ENCODE data around the gene TMEM192.
"Not testable (repeated sequence)": the region's sequence is repeated elsewhere in the genome, so short reads cannot be mapped to it uniquely, and the experiment has no call there.

The TMEM192 gene

GRCh38 chr4:165092187-165092586 is 20.5 kb downstream of the TMEM192 start:
- DNase-seq (ENCODE audit: low read depth in 2 of 2) = not testable (repeated sequence)

- no peak for DNase-seq (ENCODE audit: low read depth in 2 of 2)
These were observed 24.3 kb downstream of the TMEM192 start for GRCh38 chr4:165088366-165088765.

GRCh38 chr4:165085946-165086345 is 26.7 kb downstream of the TMEM192 start:
- DNase-seq (ENCODE audit: low read depth in 2 of 2) = no peak

DNA sequence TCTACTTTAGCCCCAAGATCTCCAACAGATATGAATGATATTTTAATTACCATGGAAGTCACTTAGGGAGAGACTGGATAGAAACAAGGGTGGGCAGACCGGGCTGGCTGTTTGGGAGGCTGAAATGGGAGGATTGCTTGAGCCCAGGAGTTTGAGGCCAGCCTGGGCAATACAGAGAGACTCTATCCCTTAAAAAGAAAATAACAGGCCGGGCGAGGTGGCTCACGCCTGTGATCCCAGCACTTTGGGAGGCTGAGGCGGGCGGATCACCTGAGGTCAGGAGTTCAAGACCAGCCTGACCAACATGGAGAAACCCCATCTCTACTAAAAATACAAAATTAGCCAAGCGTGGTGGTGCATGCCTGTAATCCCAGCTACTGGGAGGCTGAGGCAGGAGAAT is 27.9 kb downstream of the TMEM192 start:
- not testable (repeated sequence) for DNase-seq (ENCODE audit: low read depth in 2 of 2)

GRCh38 chr4:165079476-165079875 is 33.2 kb downstream of the TMEM192 start:
- no peak for DNase-seq (ENCODE audit: low read depth in 2 of 2)

- DNase-seq (ENCODE audit: low read depth in 2 of 2) = no peak
These were observed 35.6 kb downstream of the TMEM192 start for GRCh38 chr4:165077034-165077578.

GRCh38 chr4:165073346-165073745 is 39.3 kb downstream of the TMEM192 start:
- not testable (repeated sequence) for DNase-seq (ENCODE audit: low read depth in 2 of 2)

DNA sequence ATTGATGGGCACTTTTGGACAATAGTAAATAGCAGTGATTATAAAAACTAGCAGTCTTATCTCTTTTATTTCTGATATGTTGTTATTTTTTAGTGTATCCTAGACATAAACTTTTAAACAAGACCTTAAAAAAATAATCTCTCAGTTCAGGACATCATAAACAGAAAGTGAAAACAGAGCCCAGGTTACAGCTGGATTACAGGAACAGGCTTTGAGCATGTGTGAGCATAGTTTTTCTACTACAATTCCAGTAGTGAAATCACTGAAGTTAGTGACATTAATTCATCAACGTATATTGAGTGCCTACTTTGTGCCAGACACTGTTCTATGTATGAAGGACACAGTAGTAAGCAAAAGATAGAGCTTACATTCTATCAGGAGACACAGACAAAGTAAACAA is 42.1 kb downstream of the TMEM192 start:
- DNase-seq (ENCODE audit: low read depth in 2 of 2) = no peak

- no peak for DNase-seq (ENCODE audit: low read depth in 2 of 2)
These were observed 51.7 kb downstream of the TMEM192 start for GRCh38 chr4:165060938-165061337.

DNA sequence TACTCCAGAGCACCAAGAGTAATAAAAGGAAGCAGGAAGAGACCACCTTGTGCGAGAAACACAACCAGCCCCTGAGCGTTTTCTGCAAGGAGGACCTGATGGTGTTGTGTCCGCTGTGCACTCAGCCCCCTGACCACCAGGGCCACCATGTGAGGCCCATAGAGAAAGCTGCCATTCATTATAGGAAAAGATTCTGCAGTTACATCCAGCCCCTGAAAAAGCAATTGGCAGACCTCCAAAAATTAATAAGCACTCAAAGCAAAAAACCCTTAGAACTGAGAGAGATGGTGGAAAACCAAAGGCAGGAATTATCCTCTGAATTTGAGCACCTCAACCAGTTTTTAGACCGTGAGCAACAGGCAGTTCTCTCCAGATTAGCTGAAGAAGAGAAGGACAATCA is 53.3 kb downstream of the TMEM192 start:
- no peak for DNase-seq (ENCODE audit: low read depth in 2 of 2)

DNA sequence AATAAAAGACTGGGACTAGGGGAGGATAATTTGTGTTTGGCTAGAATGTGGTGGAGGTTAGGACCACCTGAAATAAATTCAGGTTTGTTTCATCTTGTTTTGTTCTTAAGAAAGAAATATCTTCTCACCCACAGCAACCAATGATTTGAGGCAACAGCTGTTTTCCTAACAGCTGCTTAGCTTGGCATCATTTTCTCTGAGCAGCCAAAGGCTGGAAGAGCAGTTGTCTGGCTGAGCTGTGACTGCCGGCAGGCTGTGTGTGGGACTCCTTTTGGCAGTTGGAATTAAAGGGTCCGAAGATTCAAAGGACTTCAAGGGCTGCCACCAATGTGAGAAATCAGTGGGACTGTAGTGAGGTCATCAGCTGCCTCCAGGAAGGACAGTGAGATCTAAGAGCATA is 54.0 kb downstream of the TMEM192 start:
- no peak for DNase-seq (ENCODE audit: low read depth in 2 of 2)

DNA sequence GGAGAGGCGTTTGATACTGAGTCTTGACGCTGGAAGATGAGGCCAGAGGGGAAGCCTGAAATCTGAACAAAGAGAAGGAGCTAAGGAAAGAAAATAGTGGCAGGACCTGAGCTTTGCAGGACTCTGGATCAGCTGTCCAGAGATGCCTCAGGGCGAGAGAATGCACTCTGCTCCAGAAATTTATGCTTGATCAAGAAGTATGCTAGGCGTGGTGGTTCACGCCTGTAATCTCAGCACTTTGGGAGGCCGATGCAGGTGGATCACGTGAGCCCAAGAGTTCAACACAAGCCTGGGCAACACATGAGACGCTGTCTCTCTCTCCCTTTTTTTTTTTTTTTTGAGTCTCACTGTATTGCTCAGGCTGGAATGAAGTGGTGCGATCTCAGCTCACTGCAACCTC is 57.1 kb downstream of the TMEM192 start:
- no peak for DNase-seq (ENCODE audit: low read depth in 2 of 2)

DNA sequence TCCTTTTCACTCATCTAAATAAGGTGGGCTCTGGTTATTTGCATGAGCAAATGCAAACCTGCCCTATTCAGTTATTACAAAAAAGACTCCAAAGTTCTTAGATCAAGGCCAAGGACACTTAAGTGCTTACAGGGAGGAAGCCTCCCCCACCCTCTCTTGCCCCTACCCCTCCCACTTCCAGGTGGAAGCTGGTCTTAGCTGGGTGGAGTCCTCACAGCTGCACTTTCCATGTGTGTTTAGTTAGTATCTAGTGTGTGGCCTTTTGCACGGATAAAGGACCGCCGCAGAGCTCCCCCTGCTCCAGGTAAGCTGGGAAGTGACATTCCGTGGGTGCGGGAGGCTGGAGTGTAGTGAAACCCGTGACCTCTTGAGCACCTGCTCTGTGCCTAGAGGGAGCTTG is 59.0 kb downstream of the TMEM192 start, which contains the start of gene TRIM75:
Gene TRIM75 (plus strand): TSS at position 222 of the 400 bp plus-strand sequence. CDS start 5,282 bp downstream, outside the sequence.
- DNase-seq (ENCODE audit: low read depth in 2 of 2) = no peak

GRCh38 chr4:165052627-165053026 is 60.0 kb downstream of the TMEM192 start:
- DNase-seq (ENCODE audit: low read depth in 2 of 2) = no peak

- DNase-seq (ENCODE audit: low read depth in 2 of 2) = no peak
These were observed 64.5 kb downstream of the TMEM192 start for GRCh38 chr4:165048170-165048569.

GRCh38 chr4:165031436-165032211 is 81.0 kb downstream of the TMEM192 start, which contains the start of gene TRIM60:
TSS of gene TRIM60 (plus strand) at chr4:165031999. CDS start at chr4:165040073, 8,074 bp downstream.
- no peak for DNase-seq (ENCODE audit: low read depth in 2 of 2)

DNA sequence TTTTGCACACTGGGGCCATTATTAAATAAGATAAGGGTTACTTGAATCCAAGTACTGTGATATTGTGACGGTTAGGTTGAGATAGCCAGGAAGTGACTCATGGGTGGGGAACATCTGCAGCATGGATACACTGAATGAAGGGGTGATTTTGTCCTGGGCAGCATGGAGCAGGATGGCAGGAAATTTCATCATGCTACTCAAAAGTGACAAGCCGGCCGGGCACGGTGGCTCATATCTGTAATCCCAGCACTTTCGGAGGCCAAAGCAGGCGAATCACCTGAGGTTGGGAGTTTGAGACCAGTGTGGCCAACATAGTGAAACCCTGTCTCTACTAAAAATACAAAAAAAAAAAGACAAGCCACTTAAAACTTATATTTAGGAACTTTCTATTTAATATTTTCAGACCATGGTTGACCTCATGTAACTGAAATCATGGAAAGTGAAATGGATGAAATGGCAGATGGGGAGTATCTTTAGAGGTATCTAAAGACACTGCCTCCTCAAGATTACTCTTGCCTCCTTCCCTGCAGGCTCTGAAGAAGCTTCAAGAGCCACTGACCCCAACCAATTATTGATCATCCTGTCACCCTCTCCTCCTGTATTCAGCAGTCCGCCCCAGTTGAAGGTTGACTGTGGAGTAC is 84.8 kb downstream of the TMEM192 start:
- no peak for DNase-seq (ENCODE audit: low read depth in 2 of 2)

DNA sequence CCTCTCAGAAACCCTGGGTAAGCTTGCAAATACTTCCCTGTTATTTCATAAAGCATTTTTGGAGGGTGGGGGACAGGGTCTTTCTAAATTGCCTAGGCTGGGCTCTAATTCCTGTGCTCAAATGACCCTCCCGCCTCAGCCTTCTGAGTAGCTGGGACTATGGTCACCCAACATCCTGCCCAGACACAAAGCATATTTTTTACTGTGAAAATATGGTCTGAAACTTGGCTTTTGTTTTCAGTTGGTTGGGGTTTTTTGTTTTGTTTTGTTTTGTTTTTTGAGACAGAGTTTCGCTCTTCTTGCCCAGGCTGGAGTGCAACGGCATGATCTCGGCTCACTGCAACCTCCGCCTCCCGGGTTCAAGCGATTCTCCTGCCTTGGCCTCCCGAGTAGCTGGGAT is 86.9 kb downstream of the TMEM192 start:
- not testable (repeated sequence) for DNase-seq (ENCODE audit: low read depth in 2 of 2)

Data from stimulated activated CD4-positive, alpha-beta T cell treated with anti-CD3 and anti-CD28 coated beads, Interleukin-12 subunit alpha, Interleukin-12 subunit beta, amount 100 ng/mL, for 24 hours (primary cell).